ENCODE measurements around the gene PTPN4. TPM values are rescaled to one million over a fixed set of nuclear protein-coding genes. Genes with fewer than 3 reads are reported as not detected.

Gene PTPN4
- total and polyA plus RNA-seq, 2 donors (not counting 1 experiment from before 2014, with no cell fraction given): 5.3 to 22.3 TPM

DNA sequence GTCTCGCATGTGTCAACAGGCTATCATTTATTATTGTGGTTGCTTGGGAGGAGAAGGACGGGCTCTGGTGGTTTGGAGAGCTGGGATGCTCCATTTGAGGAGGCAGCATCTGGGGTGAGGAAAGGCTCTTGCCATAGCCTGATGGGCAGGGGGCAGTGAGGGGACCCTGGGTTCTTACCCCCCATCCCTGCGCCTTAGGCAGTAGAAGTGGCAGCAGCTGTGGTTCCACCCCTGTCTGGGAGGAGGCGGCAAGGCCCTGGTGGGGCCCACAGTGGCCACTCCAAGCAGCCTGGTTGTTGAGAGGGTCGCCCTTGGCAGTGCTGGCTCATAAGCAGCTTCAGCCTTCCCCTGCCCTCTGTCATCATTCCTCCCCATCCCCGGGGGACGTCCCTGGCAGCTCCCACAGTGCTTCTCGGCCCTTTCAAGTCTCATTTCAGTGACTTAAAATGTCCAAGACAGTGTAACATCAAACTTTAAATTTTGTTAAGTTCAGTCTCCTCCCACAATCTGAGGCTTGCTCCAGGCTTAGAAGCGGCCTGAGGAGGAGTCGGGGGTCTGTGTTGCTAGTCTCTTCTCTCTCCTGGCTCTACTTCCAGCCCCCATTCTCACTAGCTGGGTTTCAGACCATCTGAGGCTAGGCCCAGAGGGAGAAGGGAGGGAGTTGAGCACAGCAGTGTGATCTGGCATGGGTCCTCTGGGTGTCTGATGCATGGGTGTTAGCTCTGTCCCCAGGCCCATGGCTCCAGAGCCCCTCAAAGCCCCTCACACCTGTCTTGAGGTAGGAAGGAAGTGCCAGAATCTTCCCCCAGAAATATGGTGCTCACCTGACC is 34.9 kb upstream of the PTPN4 start:
- no peak overlapping the region for H3K4me3 ChIP-seq (replicated peaks in 1 of 4; ENCODE audit: control extremely low read depth in 1 of 4, insufficient read depth in 1 of 4, low read depth in 3 of 4, low read length in 4 of 4)
- no peaks in the 10 kb centered on the region for H3K4me1 ChIP-seq (ENCODE audit: control insufficient read depth, extremely low read depth, insufficient read depth, low read length)
- H3K9me3 ChIP-seq (ENCODE audit: control insufficient read depth, insufficient read depth, low read depth, low read length): no peaks in the 10 kb centered on the region
- H3K27me3 ChIP-seq (ENCODE audit: control insufficient read depth, insufficient read depth, low read length): no peaks in the 10 kb centered on the region
- no peaks in the 10 kb centered on the region for H3K79me2 ChIP-seq (ENCODE audit: control insufficient read depth, insufficient read depth, low read length)
- H3K36me3 ChIP-seq (ENCODE audit: control insufficient read depth, insufficient read depth, low read length): no peaks in the 10 kb centered on the region
- DNase-seq (ENCODE audit: low read depth in 2 of 2): no peak
- no peak overlapping the region for H3K9ac ChIP-seq (ENCODE audit: insufficient read depth, low read length)
- no peak overlapping the region for H3K4me2 ChIP-seq (ENCODE audit: extremely low read depth, insufficient read depth, low read length)
- H3K27ac ChIP-seq (ENCODE audit: insufficient read depth, low read length): no peak overlapping the region
- TF ChIP-seq EZH2 (IDR thresholded peaks at IDR 0.05; ENCODE audit: low read length, missing control alignments) (no peak), CTCF (conservative IDR thresholded peaks at IDR 0.05 in 1 of 2, IDR thresholded peaks at IDR 0.05 in 1 of 2; ENCODE audit: low read depth in 1 of 2, low read length in 2 of 2) (no peak)
- H4K20me1 ChIP-seq (ENCODE audit: control insufficient read depth, extremely low read depth, insufficient read depth, low read length): no peaks in the 10 kb centered on the region
- H2AFZ ChIP-seq (ENCODE audit: low read length): no peak overlapping the region

- TF ChIP-seq EZH2 (IDR thresholded peaks at IDR 0.05; ENCODE audit: low read length, missing control alignments): no peak
- TF ChIP-seq CTCF (conservative IDR thresholded peaks at IDR 0.05 in 1 of 2, IDR thresholded peaks at IDR 0.05 in 1 of 2; ENCODE audit: low read depth in 1 of 2, low read length in 2 of 2): no peak
- no peak overlapping the region for H3K9ac ChIP-seq (ENCODE audit: insufficient read depth, low read length)
- no peak overlapping the region for H2AFZ ChIP-seq (ENCODE audit: low read length)
- no peak for DNase-seq (ENCODE audit: low read depth in 2 of 2)
- no peaks in the 10 kb centered on the region for H3K4me1 ChIP-seq (ENCODE audit: control insufficient read depth, extremely low read depth, insufficient read depth, low read length)
- no peaks in the 10 kb centered on the region for H3K27me3 ChIP-seq (ENCODE audit: control insufficient read depth, insufficient read depth, low read length)
- no peaks in the 10 kb centered on the region for H3K9me3 ChIP-seq (ENCODE audit: control insufficient read depth, insufficient read depth, low read depth, low read length)
- H3K27ac ChIP-seq (ENCODE audit: insufficient read depth, low read length): no peak overlapping the region
- no peaks in the 10 kb centered on the region for H4K20me1 ChIP-seq (ENCODE audit: control insufficient read depth, extremely low read depth, insufficient read depth, low read length)
- H3K79me2 ChIP-seq (ENCODE audit: control insufficient read depth, insufficient read depth, low read length): no peaks in the 10 kb centered on the region
- H3K4me3 ChIP-seq (replicated peaks in 1 of 4; ENCODE audit: control extremely low read depth in 1 of 4, insufficient read depth in 1 of 4, low read depth in 3 of 4, low read length in 4 of 4): no peak overlapping the region
- H3K4me2 ChIP-seq (ENCODE audit: extremely low read depth, insufficient read depth, low read length): no peak overlapping the region
- no peaks in the 10 kb centered on the region for H3K36me3 ChIP-seq (ENCODE audit: control insufficient read depth, insufficient read depth, low read length)
Observed at GRCh38 chr2:119727493-119727892, 32.2 kb upstream of the PTPN4 start.

DNA sequence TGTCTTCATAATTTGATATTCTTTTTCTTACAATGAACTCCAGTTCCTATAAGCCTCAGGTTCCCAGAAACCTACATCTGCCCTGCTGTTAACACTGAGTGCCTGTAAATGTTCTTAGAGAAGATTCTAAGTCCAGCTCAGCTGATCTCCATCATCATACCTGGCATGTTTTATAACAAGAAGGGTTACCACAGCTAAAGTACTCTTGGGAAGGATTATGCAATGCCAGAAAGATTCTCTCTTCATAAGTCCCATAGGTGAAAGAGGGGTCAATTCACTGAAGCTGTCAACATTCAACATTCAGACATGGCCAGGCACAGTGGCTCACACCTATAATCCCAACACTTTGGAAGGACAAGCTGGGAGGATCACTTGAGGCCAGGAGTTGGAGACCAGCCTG is 31.3 kb upstream of the PTPN4 start:
- DNase-seq (ENCODE audit: low read depth in 2 of 2): no peak
- Histone ChIP-seq H3K9me3 (ENCODE audit: control insufficient read depth, insufficient read depth, low read depth, low read length) (no peaks in the 10 kb centered on the region), H3K27ac (ENCODE audit: insufficient read depth, low read length) (no peak overlapping the region), H3K4me2 (ENCODE audit: extremely low read depth, insufficient read depth, low read length) (no peak overlapping the region), H3K4me3 (replicated peaks in 1 of 4; ENCODE audit: control extremely low read depth in 1 of 4, insufficient read depth in 1 of 4, low read depth in 3 of 4, low read length in 4 of 4) (no peak overlapping the region), H3K9ac (ENCODE audit: insufficient read depth, low read length) (no peak overlapping the region), H2AFZ (ENCODE audit: low read length) (no peak overlapping the region), H3K79me2 (ENCODE audit: control insufficient read depth, insufficient read depth, low read length) (no peaks in the 10 kb centered on the region), H3K4me1 (ENCODE audit: control insufficient read depth, extremely low read depth, insufficient read depth, low read length) (no peaks in the 10 kb centered on the region), H3K27me3 (ENCODE audit: control insufficient read depth, insufficient read depth, low read length) (no peaks in the 10 kb centered on the region), H4K20me1 (ENCODE audit: control insufficient read depth, extremely low read depth, insufficient read depth, low read length) (no peaks in the 10 kb centered on the region), H3K36me3 (ENCODE audit: control insufficient read depth, insufficient read depth, low read length) (no peaks in the 10 kb centered on the region)
- TF ChIP-seq CTCF (conservative IDR thresholded peaks at IDR 0.05 in 1 of 2, IDR thresholded peaks at IDR 0.05 in 1 of 2; ENCODE audit: low read depth in 1 of 2, low read length in 2 of 2): no peak
- no peak for TF ChIP-seq EZH2 (IDR thresholded peaks at IDR 0.05; ENCODE audit: low read length, missing control alignments)
